ENCODE data around the gene ANXA3. TPM values are rescaled to one million over a fixed set of nuclear protein-coding genes. Genes with fewer than 3 reads are reported as not detected.

Gene ANXA3
- total and polyA plus RNA-seq, 2 donors (not counting 3 experiments of a cell fraction or from before 2014, with no cell fraction given) = 52.9 to 78.4 TPM

DNA sequence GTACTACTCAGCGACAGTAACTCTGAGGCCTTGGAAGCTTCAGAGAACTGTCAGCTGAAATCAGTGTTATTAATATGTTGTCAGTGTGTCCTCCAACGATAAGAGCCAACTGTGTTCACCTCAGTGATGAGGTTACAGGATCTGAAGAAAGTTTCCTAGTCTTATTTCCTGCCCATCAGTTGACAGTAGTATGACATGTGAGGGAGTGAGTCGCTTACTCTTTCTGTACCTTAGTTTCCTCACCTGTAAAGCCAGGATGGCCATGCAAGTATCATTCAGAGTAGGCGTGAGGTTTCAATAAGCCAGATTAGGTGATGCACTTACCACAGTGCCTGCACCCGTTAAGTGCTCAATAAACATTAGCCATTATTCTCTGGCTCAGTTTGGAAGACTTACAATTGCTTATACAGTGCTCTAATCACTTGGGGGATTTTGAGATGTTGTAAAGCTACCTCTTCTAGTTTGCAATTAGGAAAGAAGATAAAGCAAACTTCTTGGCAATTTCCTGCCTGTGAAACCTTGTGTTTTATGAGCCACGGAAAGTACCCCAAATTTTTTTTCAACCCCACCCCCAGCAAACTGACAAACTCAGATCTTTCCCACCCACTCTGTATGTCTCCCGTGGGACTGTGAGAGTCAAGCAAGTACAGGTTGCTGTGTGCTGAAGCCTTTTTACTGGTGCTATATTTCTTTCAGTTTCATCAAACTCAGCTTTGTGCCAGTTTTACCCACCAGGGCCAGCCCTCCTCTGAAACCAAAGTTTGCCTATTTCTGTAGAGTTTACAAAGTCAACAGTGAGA lies 62.2 kb downstream of the ANXA3 start:
- H3K27ac ChIP-seq (ENCODE audit: insufficient read depth, low read depth, low read length) = no peak overlapping the region
- H3K36me3 ChIP-seq (ENCODE audit: control insufficient read depth in 2 of 2, extremely low read depth in 1 of 2, insufficient read depth in 2 of 2, low read length in 2 of 2) = no peaks in the 10 kb centered on the region
- DNase-seq (ENCODE audit: low read depth, low spot score) (no peak), FAIRE-seq (no peak)
- H3K4me3 ChIP-seq (replicated peaks in 1 of 3; ENCODE audit: insufficient read depth in 1 of 3, low read depth in 1 of 3, low read length in 3 of 3) = no peak overlapping the region
- H3K4me2 ChIP-seq (ENCODE audit: insufficient read depth, low read length) = no peak overlapping the region
- no peaks in the 10 kb centered on the region for H3K9me3 ChIP-seq (replicated peaks; ENCODE audit: control insufficient read depth, insufficient read depth, low read length)
- intact Hi-C loops (cut with micrococcal nuclease) = loop anchor here (5.0 to 10.0 kb wide), 2 partner anchors 321 to 556 kb away; partner anchors contain the start of genes FRAS1 and PAQR3
- H3K27me3 ChIP-seq (ENCODE audit: control insufficient read depth in 2 of 2, insufficient read depth in 2 of 2, low read length in 2 of 2) = no peaks in the 10 kb centered on the region
- H3K9me1 ChIP-seq (replicated peaks; ENCODE audit: control insufficient read depth, extremely low read depth, insufficient read depth, low read length) = no peaks in the 10 kb centered on the region
- POLR2A ChIA-PET = no interaction called here
- TF ChIP-seq GATA2 (IDR thresholded peaks at IDR 0.05; ENCODE audit: insufficient read depth, insufficient read length, low read depth, low read length) (no peak), POLR2A (IDR thresholded peaks at IDR 0.05; ENCODE audit: low read depth, low read length) (no peak), MYC (IDR thresholded peaks at IDR 0.05; ENCODE audit: low read depth, low read length) (no peak), POLR2AphosphoS5 (IDR thresholded peaks at IDR 0.05; ENCODE audit: insufficient read depth, low read depth, low read length) (no peak), EZH2 (IDR thresholded peaks at IDR 0.05; ENCODE audit: borderline replicate concordance, low read depth, low read length, severe bottlenecking) (no peak), JUN (IDR thresholded peaks at IDR 0.05; ENCODE audit: borderline replicate concordance, insufficient read depth, insufficient read length, low read depth) (no peak), FOS (IDR thresholded peaks at IDR 0.05; ENCODE audit: borderline replicate concordance, insufficient read depth, low read length) (no peak)
- TF ChIP-seq, protein P1, sequence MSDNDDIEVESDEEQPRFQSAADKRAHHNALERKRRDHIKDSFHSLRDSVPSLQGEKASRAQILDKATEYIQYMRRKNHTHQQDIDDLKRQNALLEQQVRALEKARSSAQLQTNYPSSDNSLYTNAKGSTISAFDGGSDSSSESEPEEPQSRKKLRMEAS (IDR thresholded peaks at IDR 0.05; ENCODE audit: insufficient read depth, insufficient read length) = no peak
- TF ChIP-seq, protein P2, sequence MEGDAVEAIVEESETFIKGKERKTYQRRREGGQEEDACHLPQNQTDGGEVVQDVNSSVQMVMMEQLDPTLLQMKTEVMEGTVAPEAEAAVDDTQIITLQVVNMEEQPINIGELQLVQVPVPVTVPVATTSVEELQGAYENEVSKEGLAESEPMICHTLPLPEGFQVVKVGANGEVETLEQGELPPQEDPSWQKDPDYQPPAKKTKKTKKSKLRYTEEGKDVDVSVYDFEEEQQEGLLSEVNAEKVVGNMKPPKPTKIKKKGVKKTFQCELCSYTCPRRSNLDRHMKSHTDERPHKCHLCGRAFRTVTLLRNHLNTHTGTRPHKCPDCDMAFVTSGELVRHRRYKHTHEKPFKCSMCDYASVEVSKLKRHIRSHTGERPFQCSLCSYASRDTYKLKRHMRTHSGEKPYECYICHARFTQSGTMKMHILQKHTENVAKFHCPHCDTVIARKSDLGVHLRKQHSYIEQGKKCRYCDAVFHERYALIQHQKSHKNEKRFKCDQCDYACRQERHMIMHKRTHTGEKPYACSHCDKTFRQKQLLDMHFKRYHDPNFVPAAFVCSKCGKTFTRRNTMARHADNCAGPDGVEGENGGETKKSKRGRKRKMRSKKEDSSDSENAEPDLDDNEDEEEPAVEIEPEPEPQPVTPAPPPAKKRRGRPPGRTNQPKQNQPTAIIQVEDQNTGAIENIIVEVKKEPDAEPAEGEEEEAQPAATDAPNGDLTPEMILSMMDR (IDR thresholded peaks at IDR 0.05; ENCODE audit: extremely low read depth in 1 of 2, insufficient read depth in 1 of 2, low read depth in 1 of 2, low read length in 2 of 2) = no peak
- no peak overlapping the region for H2AFZ ChIP-seq (ENCODE audit: low read depth, low read length)
- dilution Hi-C loops (cut with MboI; ENCODE audit: extremely low pct_ligation_motif_present, low sequenced_read_pairs) = loop anchor here (25.0 kb wide), 1 partner anchor 249 kb away; no protein-coding TSS in a partner anchor
- no peak overlapping the region for H3K9ac ChIP-seq (replicated peaks; ENCODE audit: extremely low read depth, insufficient read depth, low read length)
- H3K4me1 ChIP-seq (ENCODE audit: control insufficient read depth, extremely low read depth, insufficient read depth, low read length) = no peaks in the 10 kb centered on the region
- no peaks in the 10 kb centered on the region for H3K79me2 ChIP-seq (ENCODE audit: control insufficient read depth, insufficient read depth, low read length)
- no peaks in the 10 kb centered on the region for H4K20me1 ChIP-seq (replicated peaks; ENCODE audit: control insufficient read depth, extremely low read depth, insufficient read depth, low read length)
- BruUV-seq (replicated peaks) = no TSS peak
- CTCF ChIA-PET = interaction anchor here (0.7 to 10.3 kb wide), 26 partner anchors 9 to 309 kb away, joined by 3 to 129 read pairs (median 4); partner anchors contain the start of gene BMP2K
